GM18520 (cell line): ENCODE data around the gene HTR6.

Experiments used
- ATAC-seq: cut with Tn5 transposase; IDR thresholded peaks from one replicate; pipeline ENCODE4 v1.9.1; 2021; ENCODE audit not compliant: unreplicated experiment

The HTR6 gene

DNA sequence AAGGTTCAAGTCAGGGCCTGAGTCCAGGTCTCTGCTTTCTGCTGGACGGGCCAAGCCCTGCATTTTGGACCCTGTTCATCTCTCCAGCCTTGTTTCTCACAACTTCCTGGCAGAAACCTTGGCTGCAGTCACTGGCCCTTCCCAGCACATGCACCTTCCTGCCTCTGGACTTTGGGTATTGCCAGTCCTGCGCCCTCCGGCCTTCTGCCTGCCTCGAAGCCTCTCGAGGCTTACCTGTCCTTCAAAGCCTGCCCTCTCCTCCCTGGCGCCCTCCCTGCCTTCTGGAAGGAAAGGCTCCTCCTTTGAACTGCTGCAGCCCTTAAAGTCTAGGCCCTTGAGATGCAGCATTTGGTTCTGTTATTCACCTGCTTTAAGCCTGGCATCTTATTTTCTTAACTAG, 52.8 kb downstream of the HTR6 start:
- ATAC-seq: no peak

GRCh38 chr1:19720174-19720573, 55.5 kb downstream of the HTR6 start:
- no peak for ATAC-seq

- no peak for ATAC-seq
These were observed 56.3 kb downstream of the HTR6 start for GRCh38 chr1:19720973-19721372.

DNA sequence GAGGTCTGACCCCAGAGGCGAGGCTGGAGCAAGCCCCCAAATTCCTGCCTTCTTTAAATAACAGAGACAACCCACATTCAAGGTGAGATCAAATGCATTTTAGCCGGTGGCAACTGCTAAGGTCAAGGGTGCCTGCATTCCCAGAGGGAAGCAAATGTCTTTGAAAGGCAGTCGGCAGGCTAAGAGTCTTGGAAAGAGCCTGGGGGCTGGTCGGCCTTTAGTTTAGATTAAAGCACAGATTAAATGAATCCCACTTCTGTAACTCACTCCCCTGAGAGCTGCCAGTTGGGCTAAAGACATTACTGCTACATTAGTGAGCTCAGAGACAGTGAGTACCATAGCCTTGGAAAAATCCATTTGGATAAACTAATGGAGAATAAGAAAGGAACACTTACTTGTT, 59.2 kb downstream of the HTR6 start:
- no peak for ATAC-seq

DNA sequence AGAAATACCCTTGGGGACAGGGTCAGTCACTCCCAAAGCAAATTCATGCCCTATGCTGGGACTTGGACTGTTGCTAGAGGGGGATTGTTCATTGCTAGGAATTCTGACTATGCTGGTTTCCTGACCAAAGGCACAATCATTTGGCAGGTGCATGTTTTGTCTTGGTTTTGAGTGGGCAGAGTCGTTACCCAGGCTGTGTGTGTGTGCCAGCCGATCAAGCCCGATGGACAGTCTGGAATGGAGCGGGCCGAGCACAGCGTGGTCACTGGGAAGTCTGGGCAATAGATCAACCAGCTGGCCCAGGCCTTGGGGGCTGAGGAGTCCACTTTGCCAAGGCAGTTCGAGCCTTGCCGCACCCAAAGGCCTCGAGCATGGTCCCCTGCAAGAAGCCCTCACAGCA, 60.9 kb downstream of the HTR6 start:
- ATAC-seq: no peak

GRCh38 chr1:19728413-19729145, 63.9 kb downstream of the HTR6 start:
- no peak for ATAC-seq

GRCh38 chr1:19730232-19730631, 65.6 kb downstream of the HTR6 start:
- no peak for ATAC-seq
